ENCODE measurements around the gene INS. TPM values are rescaled to one million over a fixed set of nuclear protein-coding genes. Genes with fewer than 3 reads are reported as not detected.
"Not testable (repeated sequence)": the region's sequence is repeated elsewhere in the genome, so short reads cannot be mapped to it uniquely, and the experiment has no call there.

INS gene
- total and polyA plus RNA-seq, 7 donors = 0.65 to 2.8 TPM; not detected in 5

- intact Hi-C loops (cut with DNase I) = no loop called here
- peak in 1 of 2 donors; percentile 42 for DNase-seq
- ATAC-seq = no peak
- no peak overlapping the region for H3K27ac ChIP-seq
- no peaks in the 10 kb centered on the region for H3K9me3 ChIP-seq
- H3K27me3 ChIP-seq (ENCODE audit: insufficient read depth in 3 of 3, low read length in 2 of 3) = peaks cover 0 to 10% (median 4%) of the 10 kb centered on the region in 3 donors
- H3K4me3 ChIP-seq = no peak overlapping the region
- TF ChIP-seq, protein P1, sequence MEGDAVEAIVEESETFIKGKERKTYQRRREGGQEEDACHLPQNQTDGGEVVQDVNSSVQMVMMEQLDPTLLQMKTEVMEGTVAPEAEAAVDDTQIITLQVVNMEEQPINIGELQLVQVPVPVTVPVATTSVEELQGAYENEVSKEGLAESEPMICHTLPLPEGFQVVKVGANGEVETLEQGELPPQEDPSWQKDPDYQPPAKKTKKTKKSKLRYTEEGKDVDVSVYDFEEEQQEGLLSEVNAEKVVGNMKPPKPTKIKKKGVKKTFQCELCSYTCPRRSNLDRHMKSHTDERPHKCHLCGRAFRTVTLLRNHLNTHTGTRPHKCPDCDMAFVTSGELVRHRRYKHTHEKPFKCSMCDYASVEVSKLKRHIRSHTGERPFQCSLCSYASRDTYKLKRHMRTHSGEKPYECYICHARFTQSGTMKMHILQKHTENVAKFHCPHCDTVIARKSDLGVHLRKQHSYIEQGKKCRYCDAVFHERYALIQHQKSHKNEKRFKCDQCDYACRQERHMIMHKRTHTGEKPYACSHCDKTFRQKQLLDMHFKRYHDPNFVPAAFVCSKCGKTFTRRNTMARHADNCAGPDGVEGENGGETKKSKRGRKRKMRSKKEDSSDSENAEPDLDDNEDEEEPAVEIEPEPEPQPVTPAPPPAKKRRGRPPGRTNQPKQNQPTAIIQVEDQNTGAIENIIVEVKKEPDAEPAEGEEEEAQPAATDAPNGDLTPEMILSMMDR (IDR thresholded peaks at IDR 0.05) = no peak
- no peaks in the 10 kb centered on the region for H3K4me1 ChIP-seq
- 72 to 74% (median 73%) methylated on average over 7 to 8 of the region's 8 CpGs for WGBS, 3 donors
- no peaks in the 10 kb centered on the region for H3K36me3 ChIP-seq (ENCODE audit: insufficient read depth in 1 of 2, low read depth in 1 of 2)
Measured at GRCh38 chr11:2127482-2128129, 33.4 kb downstream of the INS start.

- Histone ChIP-seq H3K36me3 (ENCODE audit: insufficient read depth in 1 of 2, low read depth in 1 of 2) (no peaks in the 10 kb centered on the region), H3K27me3 (ENCODE audit: insufficient read depth in 3 of 3, low read length in 2 of 3) (peaks cover 0 to 16% (median 4%) of the 10 kb centered on the region in 3 donors), H3K9me3 (no peaks in the 10 kb centered on the region), H3K4me1 (no peaks in the 10 kb centered on the region), H3K4me3 (no peak overlapping the region), H3K27ac (no peak overlapping the region)
- peak in 1 of 2 donors; percentile 6 for DNase-seq
- WGBS, 3 donors = 90 to 92% (median 92%) methylated on average over 2 of the region's 2 CpGs
- intact Hi-C loops (cut with DNase I) = no loop called here
- ATAC-seq = no peak
- TF ChIP-seq, protein P1 (IDR thresholded peaks at IDR 0.05) = no peak
Measured at GRCh38 chr11:2126520-2127085, 34.4 kb downstream of the INS start.

- intact Hi-C loops (cut with DNase I); H3K4me1 ChIP-seq; H3K27ac ChIP-seq; H3K9me3 ChIP-seq; ATAC-seq; H3K4me3 ChIP-seq; H3K36me3 ChIP-seq (ENCODE audit: insufficient read depth in 1 of 2, low read depth in 1 of 2); DNase-seq: not testable (repeated sequence)
- H3K27me3 ChIP-seq (ENCODE audit: insufficient read depth in 3 of 3, low read length in 2 of 3) = peaks cover 0 to 24% (median under 1%) of the 10 kb centered on the region in 3 donors
- 89 to 91% (median 90%) methylated on average over 8 of the region's 10 CpGs for WGBS, 3 donors
Measured at GRCh38 chr11:2124736-2125484, 36.1 kb downstream of the INS start.

GRCh38 chr11:2123628-2123960 lies 37.4 kb downstream of the INS start:
- H3K4me3 ChIP-seq = no peak overlapping the region
- ATAC-seq = no peak
- H3K36me3 ChIP-seq (ENCODE audit: insufficient read depth in 1 of 2, low read depth in 1 of 2) = no peaks in the 10 kb centered on the region
- no peaks in the 10 kb centered on the region for H3K9me3 ChIP-seq
- no peak overlapping the region for H3K27ac ChIP-seq
- 76 to 84% (median 84%) methylated on average over 7 of the region's 7 CpGs for WGBS, 3 donors
- peak in 1 of 2 donors; percentile 12 for DNase-seq
- TF ChIP-seq, protein P1 (IDR thresholded peaks at IDR 0.05) = no peak
- H3K27me3 ChIP-seq (ENCODE audit: insufficient read depth in 3 of 3, low read length in 2 of 3) = peaks cover 0 to 16% (median 0%) of the 10 kb centered on the region in 3 donors
- intact Hi-C loops (cut with DNase I) = no loop called here
- no peaks in the 10 kb centered on the region for H3K4me1 ChIP-seq

Data from psoas muscle (tissue), 8 donors.